ENCODE measurements around the gene PRKAR2A.
"Not testable (repeated sequence)": the region's sequence is repeated elsewhere in the genome, so short reads cannot be mapped to it uniquely, and the experiment has no call there.

The PRKAR2A gene

GRCh38 chr3:48797626-48798025, 50.0 kb downstream of the PRKAR2A start:
- TF ChIP-seq CTCF (IDR thresholded peaks at IDR 0.05; ENCODE audit: low read depth, low read length, missing control alignments), result no peak
- DNase-seq (ENCODE audit: low read depth), result no peak
- H3K4me3 ChIP-seq (ENCODE audit: low read depth, low read length), result no peak overlapping the region

- no peak for DNase-seq (ENCODE audit: low read depth)
- no peak for TF ChIP-seq CTCF (IDR thresholded peaks at IDR 0.05; ENCODE audit: low read depth, low read length, missing control alignments)
- no peak overlapping the region for H3K4me3 ChIP-seq (ENCODE audit: low read depth, low read length)
These were observed 51.5 kb downstream of the PRKAR2A start for GRCh38 chr3:48795997-48796732.

DNA sequence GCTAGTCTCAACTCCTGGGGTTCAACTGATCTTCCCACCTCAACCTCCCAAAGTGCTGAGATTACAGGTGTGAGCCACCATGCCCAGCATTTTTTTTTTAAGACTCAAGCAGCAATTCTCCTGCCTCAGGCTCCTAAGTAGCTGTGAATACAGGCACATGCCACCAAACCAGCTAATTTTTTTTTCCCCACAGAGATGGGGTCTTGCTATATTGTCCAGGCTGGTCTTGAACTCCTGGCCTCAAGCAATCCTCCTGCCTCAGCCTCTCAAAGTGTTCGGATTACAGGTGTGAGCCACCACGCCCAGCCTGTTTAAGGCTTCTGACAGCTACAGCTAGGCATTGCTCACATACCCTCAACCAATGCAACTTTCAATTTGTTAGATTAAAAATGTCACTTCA, 54.2 kb downstream of the PRKAR2A start:
- not testable (repeated sequence) for H3K4me3 ChIP-seq (ENCODE audit: low read depth, low read length); DNase-seq (ENCODE audit: low read depth)

DNA sequence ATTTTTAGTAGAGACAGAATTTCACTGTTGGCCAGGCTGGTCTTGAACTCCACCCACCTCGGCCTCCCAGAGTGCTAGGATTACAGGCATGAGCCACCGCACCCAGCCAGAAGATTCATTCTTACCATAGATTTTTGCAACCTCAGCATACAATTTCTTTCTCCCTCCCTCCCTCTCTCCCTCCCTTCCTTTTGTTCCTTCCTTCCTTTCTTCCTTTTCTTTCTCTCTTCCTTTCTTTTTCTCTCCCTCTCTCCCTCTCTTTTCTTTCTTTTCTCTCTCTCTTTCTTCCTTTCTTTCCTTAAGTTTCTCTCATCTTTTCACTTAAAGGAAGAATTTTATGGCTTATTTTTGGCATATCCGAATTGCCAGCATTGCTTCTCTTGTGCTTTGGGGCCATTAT, 58.0 kb downstream of the PRKAR2A start:
- H3K4me3 ChIP-seq (ENCODE audit: low read depth, low read length), result no peak overlapping the region
- TF ChIP-seq CTCF (IDR thresholded peaks at IDR 0.05; ENCODE audit: low read depth, low read length, missing control alignments), result no peak
- DNase-seq (ENCODE audit: low read depth), result no peak

DNA sequence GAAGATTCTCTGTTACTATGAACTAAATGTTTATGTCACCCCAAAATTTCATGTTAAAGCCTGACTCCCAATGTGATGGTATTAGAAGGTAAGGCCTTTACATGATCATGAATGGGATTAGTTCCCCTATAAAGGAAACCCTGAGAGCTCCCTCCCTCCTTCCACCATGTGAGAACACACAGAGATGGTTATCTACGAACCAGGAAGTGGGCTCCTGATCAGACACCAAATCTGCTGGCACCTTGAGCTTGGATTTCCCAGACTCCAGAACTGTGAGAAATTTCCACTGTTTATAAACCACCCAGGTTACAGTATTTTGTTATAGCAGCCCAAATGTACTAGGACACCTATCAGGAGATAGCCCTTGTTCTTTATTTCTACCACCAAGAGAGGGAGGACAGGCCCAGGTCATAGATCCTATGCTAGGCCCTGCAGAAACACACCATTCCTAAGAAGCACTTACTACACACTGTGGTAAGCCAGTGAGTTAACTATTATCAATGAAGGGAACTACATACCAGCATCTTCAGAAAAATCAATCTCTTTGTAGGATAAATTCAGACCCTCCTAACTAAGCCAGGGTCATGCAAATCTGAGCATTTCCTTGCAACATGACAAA, 59.0 kb downstream of the PRKAR2A start:
- DNase-seq (ENCODE audit: low read depth), result no peak
- H3K4me3 ChIP-seq (ENCODE audit: low read depth, low read length), result no peak overlapping the region
- no peak for TF ChIP-seq CTCF (IDR thresholded peaks at IDR 0.05; ENCODE audit: low read depth, low read length, missing control alignments)

- H3K4me3 ChIP-seq (ENCODE audit: low read depth, low read length), result no peak overlapping the region
- DNase-seq (ENCODE audit: low read depth), result no peak
- no peak for TF ChIP-seq CTCF (IDR thresholded peaks at IDR 0.05; ENCODE audit: low read depth, low read length, missing control alignments)
These were observed 63.1 kb downstream of the PRKAR2A start for GRCh38 chr3:48784426-48785120.

DNA sequence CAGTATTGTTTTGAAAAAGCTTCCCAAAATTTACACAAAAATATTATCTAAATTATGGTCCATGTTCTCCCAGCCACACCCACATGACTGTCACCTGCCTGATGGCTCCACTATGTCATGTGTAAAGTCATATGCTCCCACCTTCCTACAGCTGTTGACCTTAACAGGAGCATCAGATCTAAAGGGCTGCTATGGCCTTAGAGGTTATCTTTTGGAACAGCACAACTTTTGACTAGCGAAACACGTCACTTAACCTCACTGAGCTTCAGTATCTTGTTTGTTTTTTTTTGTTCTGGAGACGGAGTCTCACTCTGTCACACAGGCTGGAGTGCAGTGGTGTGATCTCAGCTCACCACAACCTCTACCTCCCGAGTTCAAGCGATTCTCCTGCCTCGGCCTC, 64.4 kb downstream of the PRKAR2A start:
- no peak for DNase-seq (ENCODE audit: low read depth)
- no peak for TF ChIP-seq CTCF (IDR thresholded peaks at IDR 0.05; ENCODE audit: low read depth, low read length, missing control alignments)
- H3K4me3 ChIP-seq (ENCODE audit: low read depth, low read length), result no peak overlapping the region

Measured in GM12864 (cell line).